ENCODE measurements around the gene PRR19.

PRR19 gene

GRCh38 chr19:42350417-42350816 lies 48.5 kb downstream of the PRR19 start:
- no peak for DNase-seq (ENCODE audit: low read depth)

- no peak for DNase-seq (ENCODE audit: low read depth)
Measured at GRCh38 chr19:42351079-42351735, 49.3 kb downstream of the PRR19 start.

GRCh38 chr19:42352301-42353259 lies 50.6 kb downstream of the PRR19 start:
- no peak for DNase-seq (ENCODE audit: low read depth)

GRCh38 chr19:42353341-42354015 lies 51.5 kb downstream of the PRR19 start:
- no peak for DNase-seq (ENCODE audit: low read depth)

GRCh38 chr19:42355896-42356295 lies 54.0 kb downstream of the PRR19 start:
- no peak for DNase-seq (ENCODE audit: low read depth)

GRCh38 chr19:42356686-42357085 lies 54.8 kb downstream of the PRR19 start:
- DNase-seq (ENCODE audit: low read depth) = no peak

- DNase-seq (ENCODE audit: low read depth) = no peak
Measured at GRCh38 chr19:42357290-42357689, 55.4 kb downstream of the PRR19 start.

Data from stimulated activated CD8-positive, alpha-beta memory T cell treated with anti-CD3 and anti-CD28 coated beads, Interleukin-12 subunit alpha, Interleukin-12 subunit beta, amount 100 ng/mL, for 1 hour (primary cell).